GM18867 (cell line): Measurements from ENCODE around the gene SUSD4.

Experiments
- ATAC-seq: cut with Tn5 transposase; IDR thresholded peaks from one replicate; pipeline ENCODE4 v1.9.1; 2021; ENCODE audit warnings: mild to moderate bottlenecking, moderate library complexity; ENCODE audit not compliant: unreplicated experiment

The SUSD4 gene

DNA sequence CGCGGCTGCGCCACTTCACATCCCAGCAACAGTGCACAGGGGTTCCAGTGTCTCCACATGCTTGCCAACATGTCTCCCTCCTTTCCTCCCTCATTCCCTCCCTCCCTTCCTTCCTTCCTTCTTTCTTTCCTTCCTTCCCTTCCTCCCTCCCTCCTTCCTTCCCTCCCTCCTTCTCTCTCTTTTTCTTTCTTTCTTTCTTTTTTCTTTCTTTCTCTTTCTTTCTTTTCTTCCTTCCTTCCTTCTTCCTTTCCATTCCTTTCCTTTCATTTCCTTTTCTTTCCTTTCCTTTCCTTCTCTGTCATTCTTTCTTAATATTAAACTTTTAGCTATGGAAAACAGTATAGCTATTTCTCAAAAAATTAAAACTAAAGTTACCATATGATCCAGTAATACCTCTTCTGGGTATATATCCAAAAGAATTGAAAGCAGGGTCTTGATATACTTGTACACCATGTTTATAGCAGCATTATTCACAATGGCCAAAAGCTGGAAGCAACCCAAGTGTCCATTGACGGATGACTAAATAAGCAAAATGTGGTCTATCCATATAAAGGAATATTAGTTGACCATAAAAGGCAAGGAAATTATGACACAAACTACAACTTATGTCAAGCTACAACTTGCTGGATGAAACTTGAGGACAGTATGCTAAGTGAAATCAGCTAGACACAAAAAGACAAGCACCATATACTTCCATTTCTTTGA is 165.9 kb downstream of the SUSD4 start:
- ATAC-seq: no peak

DNA sequence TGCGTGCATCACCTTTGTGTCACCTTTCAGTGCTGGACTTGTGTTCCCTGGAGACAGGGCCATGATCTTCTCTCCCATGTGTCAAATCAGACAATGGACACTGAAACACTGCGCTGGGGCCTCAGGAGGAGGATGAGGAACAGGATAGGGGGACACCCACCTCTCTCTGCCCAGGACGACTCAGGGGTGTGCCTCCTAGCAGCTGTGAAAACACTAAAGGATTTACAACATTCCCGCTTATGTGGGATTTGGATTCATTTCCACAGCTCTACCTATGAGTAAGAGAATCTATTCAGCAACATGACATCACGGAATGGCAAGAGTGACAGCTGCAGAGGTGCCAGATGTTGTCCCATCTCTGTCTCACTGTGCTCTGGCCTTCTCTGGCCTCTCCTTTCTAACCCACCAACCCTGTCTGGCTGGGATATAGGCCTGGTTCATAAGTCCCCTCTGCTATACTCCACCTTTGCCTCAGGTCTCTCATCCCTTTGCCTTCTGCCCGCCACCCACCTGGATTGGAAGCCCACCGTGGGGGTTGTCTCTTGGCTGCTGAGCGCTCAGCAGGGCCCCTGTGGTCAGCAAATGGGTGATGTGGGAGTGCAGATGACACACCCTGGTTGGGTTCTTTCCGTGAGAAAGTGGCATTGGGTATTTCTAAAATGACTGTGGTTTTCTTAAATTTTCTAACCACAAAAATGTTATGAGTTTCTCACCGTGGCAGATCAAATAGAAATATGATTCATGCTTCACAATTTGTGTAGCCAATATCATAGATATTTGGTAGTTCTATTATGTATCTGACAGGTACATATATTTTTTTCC is 173.9 kb downstream of the SUSD4 start:
- peak; percentile 83 for ATAC-seq

DNA sequence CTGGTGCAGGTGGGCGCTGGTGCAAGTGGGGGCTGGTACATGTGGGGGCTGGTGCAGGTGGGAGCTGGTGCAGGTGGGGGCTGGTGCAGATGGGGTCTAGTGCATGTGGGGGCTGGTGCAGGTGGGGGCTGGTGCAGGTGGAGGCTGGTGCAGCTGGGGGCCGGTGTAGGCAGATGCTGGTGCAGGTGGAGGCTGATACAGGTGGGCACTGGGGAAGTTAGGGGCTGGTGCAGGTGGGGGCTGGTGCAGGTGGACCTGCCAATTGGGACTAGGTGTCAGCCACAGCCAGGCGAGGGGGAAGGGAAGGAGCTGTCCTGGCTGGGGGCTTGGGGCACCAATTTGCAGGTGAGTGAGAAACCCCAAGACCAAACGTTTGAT is 174.5 kb downstream of the SUSD4 start:
- no peak for ATAC-seq

DNA sequence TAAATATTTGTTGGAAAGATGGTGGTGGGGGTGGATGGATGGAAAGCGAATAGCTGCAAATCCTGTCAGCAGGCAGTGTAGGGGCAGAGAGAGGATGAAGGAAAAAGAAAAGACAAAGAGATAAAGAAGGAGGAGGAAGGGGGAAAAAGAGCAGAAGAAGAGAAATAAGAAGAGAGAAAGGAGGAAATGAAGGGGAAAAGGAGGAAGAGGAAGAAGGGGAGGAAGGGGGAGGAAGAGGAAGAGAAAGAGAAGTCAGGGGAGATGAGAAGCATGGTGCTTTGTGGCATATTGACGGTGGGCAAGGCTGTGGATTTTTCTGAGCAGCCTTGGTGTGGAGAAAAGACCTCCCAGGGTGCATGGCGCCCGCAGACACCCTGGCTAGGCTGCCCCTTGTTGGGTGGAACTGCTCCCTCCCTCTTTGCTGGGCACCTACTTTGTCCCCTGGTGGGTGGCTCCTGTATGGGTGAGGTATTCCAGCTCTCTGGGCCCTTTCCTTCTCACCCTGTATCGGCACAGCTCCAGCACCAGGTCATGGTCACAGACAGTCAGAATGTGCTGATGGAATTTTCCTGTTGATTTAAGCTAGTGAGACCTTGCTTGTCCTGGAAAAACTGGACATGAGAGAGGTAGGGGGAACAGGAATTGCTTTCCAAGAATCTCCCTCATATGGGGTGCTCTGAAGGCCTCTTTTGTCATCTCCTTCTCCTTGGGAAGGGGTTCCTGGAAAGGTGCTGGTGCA is 175.2 kb downstream of the SUSD4 start:
- ATAC-seq: no peak

DNA sequence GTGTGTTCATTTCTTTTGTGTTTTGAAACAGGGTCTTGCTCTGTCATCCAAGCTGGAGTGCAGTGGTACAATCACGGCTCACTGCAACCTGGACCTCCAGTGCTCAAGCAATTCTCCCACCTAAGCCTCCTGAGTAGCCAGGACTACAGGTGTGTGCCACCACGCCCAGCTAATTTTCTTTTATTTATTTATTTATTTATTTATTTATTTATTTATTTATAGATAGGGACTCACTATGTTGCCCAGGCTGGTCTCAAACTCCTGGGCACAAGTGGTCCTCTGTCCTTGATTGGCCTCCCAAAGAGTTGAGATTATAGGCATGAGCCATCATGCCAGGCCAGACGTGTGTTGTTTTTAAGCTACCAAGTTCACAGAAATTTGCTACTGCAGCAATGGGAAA is 177.2 kb downstream of the SUSD4 start:
- no peak for ATAC-seq

DNA sequence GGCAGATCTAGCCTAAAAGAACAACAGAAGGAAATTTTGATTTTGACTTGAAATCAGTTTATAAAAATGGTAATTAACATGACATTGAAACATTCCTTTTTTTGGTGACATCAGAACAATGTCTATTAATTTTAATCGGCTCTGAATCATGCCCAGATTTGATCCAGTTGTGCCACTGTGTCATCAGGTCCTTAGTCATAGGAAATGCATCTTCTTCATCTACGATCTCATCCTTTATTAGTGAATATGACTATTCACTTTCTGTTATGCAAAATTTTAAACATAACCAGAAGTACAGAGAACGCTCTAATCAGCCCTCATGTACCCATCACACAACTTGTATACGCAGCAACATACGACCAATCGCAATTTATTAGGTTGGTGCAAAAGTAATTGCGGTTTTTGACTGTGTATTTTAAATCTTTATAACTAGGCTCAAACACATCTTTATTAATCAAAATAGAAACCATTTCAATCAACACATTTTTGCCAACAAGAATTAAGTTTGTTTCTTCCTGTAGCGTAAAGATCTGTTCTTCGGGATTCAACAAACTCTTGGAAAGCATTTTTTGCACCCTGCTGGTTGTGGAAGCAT is 180.6 kb downstream of the SUSD4 start:
- ATAC-seq: no peak

DNA sequence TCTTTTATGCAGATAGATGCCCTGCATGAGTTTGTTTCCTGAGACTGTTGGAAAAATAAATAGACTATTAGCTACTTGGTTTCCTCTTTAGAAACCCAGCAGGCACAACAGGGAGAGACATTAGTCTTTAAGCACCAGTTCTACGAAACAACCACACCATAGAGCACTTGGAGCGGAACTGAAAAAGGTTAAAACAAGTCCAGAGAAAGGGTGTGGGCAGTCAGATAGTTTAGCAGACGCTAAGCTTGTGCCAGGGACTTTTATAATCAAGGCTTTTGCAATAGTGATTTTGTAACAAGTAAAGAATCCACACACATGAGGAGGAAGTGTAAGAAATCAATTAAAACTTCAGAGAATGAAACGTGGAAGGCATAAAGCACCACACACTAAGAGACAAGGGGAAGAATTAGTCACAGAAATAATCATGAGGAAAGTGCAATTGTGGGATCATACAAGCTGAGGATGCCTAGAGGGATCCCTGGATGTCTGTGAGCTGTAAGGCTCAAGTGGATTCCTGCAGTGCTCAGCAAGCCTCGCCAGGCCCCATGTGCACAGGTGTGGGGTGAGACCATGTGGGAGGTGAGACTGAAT is 183.2 kb downstream of the SUSD4 start:
- ATAC-seq: peak; percentile 89

DNA sequence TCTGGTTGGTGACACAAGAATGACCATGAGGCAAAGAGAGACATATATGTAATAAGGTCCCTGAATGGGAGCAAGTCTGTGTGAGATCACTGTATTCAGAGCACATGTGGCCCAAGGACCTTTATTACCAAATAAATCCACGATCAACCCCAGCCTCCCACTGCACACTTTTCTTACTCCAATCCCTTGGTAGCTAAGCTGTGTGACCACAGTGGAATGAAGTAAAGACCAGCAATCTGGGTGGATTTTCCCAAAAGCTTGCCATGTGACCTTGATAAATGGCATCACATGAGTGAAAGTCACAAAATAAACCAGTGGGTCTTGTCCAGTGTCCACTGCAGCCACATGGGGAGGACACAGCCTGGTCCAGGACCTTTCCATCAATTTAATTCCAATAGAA is 184.2 kb downstream of the SUSD4 start:
- no peak for ATAC-seq

DNA sequence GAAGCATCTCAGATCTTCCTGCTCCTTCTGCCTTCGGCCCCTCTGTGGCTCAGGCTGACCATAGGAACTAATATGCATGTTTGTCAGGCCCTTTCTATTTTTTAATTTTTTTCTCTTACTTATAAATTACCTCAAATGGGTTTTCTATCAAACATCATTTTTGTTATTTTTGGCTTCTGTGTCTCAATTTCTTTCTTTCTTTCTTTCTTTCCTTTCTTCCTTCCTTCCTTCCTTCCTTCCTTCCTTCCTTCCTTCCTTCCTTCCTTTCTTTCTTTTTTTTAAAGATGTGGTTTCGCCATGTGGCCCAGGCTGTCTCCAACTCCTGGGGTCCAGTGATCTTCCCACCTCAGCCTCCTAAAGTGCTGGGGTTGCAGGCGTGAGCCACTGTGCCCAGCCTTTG is 184.7 kb downstream of the SUSD4 start:
- no peak for ATAC-seq

DNA sequence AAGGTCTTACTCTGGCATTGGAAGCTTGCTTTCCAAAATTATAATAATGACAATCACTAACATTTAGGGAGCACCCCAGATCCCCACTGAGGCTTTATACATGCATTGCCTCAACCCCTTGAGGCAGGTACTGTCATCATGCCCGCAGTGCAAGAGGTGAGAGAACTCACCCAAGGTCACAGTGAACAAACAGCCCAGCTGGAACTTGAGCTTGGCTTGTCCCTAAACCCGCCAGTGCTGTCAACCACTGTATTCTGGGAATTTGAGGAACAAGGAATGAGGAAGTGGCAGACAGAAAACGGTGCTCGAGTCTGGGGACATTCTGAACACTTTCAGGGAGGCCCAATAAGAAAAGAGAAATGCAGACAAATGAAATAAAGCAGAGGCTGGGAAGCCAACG is 186.3 kb downstream of the SUSD4 start:
- no peak for ATAC-seq

DNA sequence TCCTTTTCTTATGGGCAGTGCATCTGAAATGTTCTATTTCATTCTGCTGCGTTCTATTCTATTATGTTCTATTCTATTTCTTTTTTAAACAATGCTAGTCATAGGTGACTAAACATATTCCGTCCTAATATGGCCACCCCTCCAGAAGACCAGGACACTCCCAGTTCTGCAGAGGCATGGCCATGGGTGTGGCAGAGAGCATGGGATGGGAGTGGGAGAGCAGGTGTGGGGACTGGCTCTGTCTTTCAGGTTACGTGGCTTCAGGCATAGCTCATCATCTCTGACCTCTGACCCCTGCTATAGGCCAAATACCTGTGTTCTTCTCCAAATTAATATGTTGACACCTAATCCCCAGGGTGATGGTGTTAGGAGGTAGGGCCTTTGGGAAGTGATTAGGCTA is 187.5 kb downstream of the SUSD4 start:
- no peak for ATAC-seq

DNA sequence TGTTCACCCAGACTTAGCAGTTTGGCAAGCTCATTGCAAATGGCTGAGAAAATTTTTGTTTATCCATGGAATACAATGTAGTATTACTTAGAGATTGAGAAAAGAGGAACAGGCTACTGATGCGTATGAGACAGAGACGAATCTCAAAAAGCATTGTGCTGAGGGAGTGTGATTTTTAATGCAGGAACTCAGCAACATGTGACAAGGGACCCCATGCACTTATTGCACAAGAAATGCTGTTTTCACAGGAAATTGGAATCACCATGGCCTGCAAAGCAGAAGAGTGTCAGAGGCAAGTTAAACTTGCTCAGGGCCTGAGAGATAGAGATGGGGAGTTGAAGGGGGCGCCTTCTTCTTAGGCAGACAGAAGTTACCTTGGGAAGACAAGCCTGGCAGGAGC is 188.3 kb downstream of the SUSD4 start:
- no peak for ATAC-seq

DNA sequence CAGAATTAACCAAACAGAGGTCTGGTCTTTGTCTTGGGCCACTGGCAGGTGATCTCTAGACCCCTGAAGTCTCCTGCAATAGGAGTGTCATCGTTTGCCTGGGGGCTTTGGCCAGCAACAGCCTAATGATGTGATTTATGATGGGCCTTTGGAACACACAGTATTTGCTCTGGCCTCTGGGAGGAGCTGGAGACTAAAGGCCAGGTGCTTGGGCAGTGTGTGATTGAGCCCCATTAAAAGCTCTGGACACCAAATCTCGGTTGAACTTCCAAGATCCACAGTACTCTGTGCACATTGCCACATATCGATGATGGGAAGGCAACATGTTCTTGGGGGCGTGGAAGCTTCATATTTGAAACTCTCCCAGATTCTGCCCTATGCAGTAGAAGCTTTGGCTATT is 188.9 kb downstream of the SUSD4 start:
- no peak for ATAC-seq
